ENCODE results near the gene LIN37. TPM values are rescaled to one million over a fixed set of nuclear protein-coding genes. Genes with fewer than 3 reads are reported as not detected.

Gene LIN37
- total RNA-seq, 1 donor, result 9.0 TPM

DNA sequence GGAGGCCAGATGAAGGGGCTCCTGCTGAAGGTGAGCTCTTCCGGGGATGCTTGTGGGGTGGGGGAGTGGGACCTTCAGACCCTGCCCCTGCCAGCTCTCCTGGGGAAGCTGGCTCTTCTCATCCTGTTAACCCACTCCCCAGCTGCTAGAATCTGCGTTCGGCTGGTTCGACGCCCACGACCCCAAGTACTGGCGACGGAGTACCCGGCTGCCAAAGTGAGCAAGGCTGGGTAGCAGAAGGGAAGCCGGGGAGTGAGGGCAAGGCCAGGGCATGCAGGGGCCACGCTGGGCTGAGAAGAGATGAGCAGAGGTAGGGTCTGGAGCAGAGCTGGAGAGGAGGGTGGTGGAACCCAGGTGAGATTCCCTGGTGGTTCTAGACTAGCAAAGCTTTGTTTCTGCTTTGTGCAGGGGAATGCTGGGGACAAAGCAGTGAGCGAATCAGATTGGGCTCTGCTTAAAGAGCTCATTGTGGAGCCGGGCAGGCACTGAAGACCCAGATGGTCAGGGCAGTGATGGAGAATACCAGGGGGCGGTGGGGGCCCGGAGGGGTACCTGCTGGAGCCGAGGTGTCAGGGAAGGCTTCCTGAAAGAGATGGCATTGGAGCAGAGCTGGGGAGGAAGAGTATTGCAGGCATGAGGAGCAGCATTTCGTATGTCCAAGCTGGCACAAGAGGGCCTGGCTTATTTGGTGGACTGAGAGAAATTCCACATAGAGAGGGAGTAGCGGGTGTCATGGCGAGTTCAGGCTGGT, 20.2 kb upstream of the LIN37 start:
- Histone ChIP-seq H3K9me3 (ENCODE audit: low read depth, low read length) (no peaks in the 10 kb centered on the region), H3K27ac (ENCODE audit: low read depth, low read length) (no peak overlapping the region), H3K27me3 (ENCODE audit: insufficient read depth, low read length) (no peaks in the 10 kb centered on the region), H3K4me3 (ENCODE audit: insufficient read depth, low read length) (no peak overlapping the region), H3K79me2 (ENCODE audit: insufficient read depth, low read length) (peaks cover 3% of the 10 kb centered on the region), H4K20me1 (ENCODE audit: insufficient read depth, low read length) (peaks cover 3% of the 10 kb centered on the region), H3K4me1 (ENCODE audit: insufficient read depth, low read length) (no peaks in the 10 kb centered on the region), H2AFZ (ENCODE audit: low read length) (no peak overlapping the region), H3K4me2 (ENCODE audit: insufficient read depth, low read length) (no peak overlapping the region), H3K36me3 (ENCODE audit: insufficient read depth, low read length) (peaks cover 82% of the 10 kb centered on the region)
- peak; percentile 62 for DNase-seq (ENCODE audit: insufficient read length, low spot score, missing footprints)
- TF ChIP-seq CTCF (IDR thresholded peaks at IDR 0.05; ENCODE audit: extremely low read depth, low read depth, low read length), result no peak

DNA sequence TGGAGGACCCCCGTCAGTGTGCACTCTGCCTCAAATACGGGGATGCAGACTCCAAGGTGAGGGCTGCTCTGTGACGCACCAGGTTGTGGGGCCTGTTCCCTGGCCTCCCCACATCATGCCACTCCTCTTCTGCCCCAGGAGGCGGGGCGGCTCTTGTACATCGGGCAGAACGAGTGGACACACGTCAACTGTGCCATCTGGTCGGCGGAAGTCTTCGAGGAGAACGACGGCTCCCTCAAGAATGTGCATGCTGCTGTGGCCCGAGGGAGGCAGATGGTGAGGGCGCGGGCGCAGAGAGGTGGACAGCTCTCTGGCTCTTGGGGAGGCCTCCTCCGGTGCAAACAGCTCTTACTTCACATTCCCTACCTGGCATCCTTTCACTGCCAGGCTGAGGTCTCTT, 19.4 kb upstream of the LIN37 start:
- Histone ChIP-seq H3K27ac (ENCODE audit: low read depth, low read length) (no peak overlapping the region), H3K36me3 (ENCODE audit: insufficient read depth, low read length) (peaks cover 80% of the 10 kb centered on the region), H3K27me3 (ENCODE audit: insufficient read depth, low read length) (no peaks in the 10 kb centered on the region), H3K4me1 (ENCODE audit: insufficient read depth, low read length) (no peaks in the 10 kb centered on the region), H3K79me2 (ENCODE audit: insufficient read depth, low read length) (no peaks in the 10 kb centered on the region), H3K4me3 (ENCODE audit: insufficient read depth, low read length) (no peak overlapping the region), H2AFZ (ENCODE audit: low read length) (no peak overlapping the region), H3K4me2 (ENCODE audit: insufficient read depth, low read length) (no peak overlapping the region), H4K20me1 (ENCODE audit: insufficient read depth, low read length) (peaks cover 4% of the 10 kb centered on the region), H3K9me3 (ENCODE audit: low read depth, low read length) (no peaks in the 10 kb centered on the region)
- TF ChIP-seq CTCF (IDR thresholded peaks at IDR 0.05; ENCODE audit: extremely low read depth, low read depth, low read length), result no peak
- DNase-seq (ENCODE audit: insufficient read length, low spot score, missing footprints), result peak; percentile 55

- H3K27me3 ChIP-seq (ENCODE audit: insufficient read depth, low read length), result no peaks in the 10 kb centered on the region
- peak; percentile 82 for DNase-seq (ENCODE audit: insufficient read length, low spot score, missing footprints)
- no peaks in the 10 kb centered on the region for H3K4me1 ChIP-seq (ENCODE audit: insufficient read depth, low read length)
- H3K4me3 ChIP-seq (ENCODE audit: insufficient read depth, low read length), result no peak overlapping the region
- H3K79me2 ChIP-seq (ENCODE audit: insufficient read depth, low read length), result no peaks in the 10 kb centered on the region
- no peaks in the 10 kb centered on the region for H3K9me3 ChIP-seq (ENCODE audit: low read depth, low read length)
- H3K4me2 ChIP-seq (ENCODE audit: insufficient read depth, low read length), result no peak overlapping the region
- no peak overlapping the region for H2AFZ ChIP-seq (ENCODE audit: low read length)
- no peak overlapping the region for H3K27ac ChIP-seq (ENCODE audit: low read depth, low read length)
- H4K20me1 ChIP-seq (ENCODE audit: insufficient read depth, low read length), result peaks cover 10% of the 10 kb centered on the region
- H3K36me3 ChIP-seq (ENCODE audit: insufficient read depth, low read length), result peaks cover 80% of the 10 kb centered on the region
- no peak for TF ChIP-seq CTCF (IDR thresholded peaks at IDR 0.05; ENCODE audit: extremely low read depth, low read depth, low read length)
These were observed 18.6 kb upstream of the LIN37 start for GRCh38 chr19:35729763-35730162.

DNA sequence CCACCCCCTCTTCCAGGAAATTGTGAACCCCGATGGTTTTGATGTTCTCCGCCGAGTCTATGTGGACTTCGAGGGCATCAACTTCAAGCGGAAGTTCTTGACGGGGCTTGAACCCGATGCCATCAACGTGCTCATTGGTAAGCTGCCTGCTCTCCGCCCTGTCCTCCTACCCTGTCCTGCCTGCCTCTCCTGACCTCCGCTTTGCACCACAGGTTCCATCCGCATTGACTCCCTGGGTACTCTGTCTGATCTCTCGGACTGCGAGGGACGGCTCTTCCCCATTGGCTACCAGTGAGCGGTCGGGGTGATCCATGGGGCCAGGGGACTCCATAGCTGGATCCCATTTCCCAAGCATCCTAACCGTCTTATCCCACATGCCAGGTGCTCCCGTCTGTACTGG, 18.1 kb upstream of the LIN37 start:
- H3K27me3 ChIP-seq (ENCODE audit: insufficient read depth, low read length), result no peaks in the 10 kb centered on the region
- no peaks in the 10 kb centered on the region for H3K4me1 ChIP-seq (ENCODE audit: insufficient read depth, low read length)
- no peaks in the 10 kb centered on the region for H3K9me3 ChIP-seq (ENCODE audit: low read depth, low read length)
- TF ChIP-seq CTCF (IDR thresholded peaks at IDR 0.05; ENCODE audit: extremely low read depth, low read depth, low read length), result no peak
- H3K4me2 ChIP-seq (ENCODE audit: insufficient read depth, low read length), result no peak overlapping the region
- no peak overlapping the region for H3K27ac ChIP-seq (ENCODE audit: low read depth, low read length)
- DNase-seq (ENCODE audit: insufficient read length, low spot score, missing footprints), result peak; percentile 71
- no peaks in the 10 kb centered on the region for H3K79me2 ChIP-seq (ENCODE audit: insufficient read depth, low read length)
- H4K20me1 ChIP-seq (ENCODE audit: insufficient read depth, low read length), result peaks cover 10% of the 10 kb centered on the region
- peaks cover 75% of the 10 kb centered on the region for H3K36me3 ChIP-seq (ENCODE audit: insufficient read depth, low read length)
- no peak overlapping the region for H2AFZ ChIP-seq (ENCODE audit: low read length)
- H3K4me3 ChIP-seq (ENCODE audit: insufficient read depth, low read length), result no peak overlapping the region
